Naive thymus-derived CD4-positive, alpha-beta T cell (primary cell): ENCODE measurements around the gene FANCD2. TPM values are rescaled to one million over a fixed set of nuclear protein-coding genes. Genes with fewer than 3 reads are reported as not detected.
"Not testable (repeated sequence)": the region's sequence is repeated elsewhere in the genome, so short reads cannot be mapped to it uniquely, and the experiment has no call there.

Experiments used
- ATAC-seq: fragments of 150-1000 bp; cut with Tn5 transposase; 2 replicates; pipeline ENCODE4 v1.10.0; 2021; ENCODE audit warnings: mild to moderate bottlenecking, moderate library complexity
- CTCF ChIA-PET: fragments of 350-600 bp; sonication (Branson Sonifier 250); formaldehyde crosslinking; loops from one replicate; lab custom pipeline; 2021; ENCODE audit warnings: antibody characterized with exemption; lab: Charles Lee
- POLR2A ChIA-PET: fragments of 350-600 bp; sonication (Branson Sonifier 250); formaldehyde crosslinking; loops from one replicate; lab custom pipeline; 2021; ENCODE audit warnings: antibody characterized with exemption, inconsistent platforms; lab: Charles Lee
- DNase-seq, 9 donors: peaks; one replicate each; pipeline versions ENCODE4 v3.0.0 to v3.0.0-alpha.2; 2020 to 2022; ENCODE audit warnings: mixed read lengths in 1 of 9
- H3K27ac ChIP-seq: one replicate; pipeline ENCODE4 v1.7.0; 2013; ENCODE audit warnings: mild to moderate bottlenecking, low read depth, low read length, moderate library complexity
- H3K27me3 ChIP-seq, 2 donors: one replicate each; pipeline ENCODE4 v1.7.0; 2013; ENCODE audit warnings: low read length in 2 of 2, mild to moderate bottlenecking in 2 of 2, moderate library complexity in 2 of 2; ENCODE audit not compliant: control insufficient read depth in 2 of 2, insufficient read depth in 2 of 2
- H3K36me3 ChIP-seq, 3 experiments: 1 replicate in 2 of 3; 2 replicates in 1 of 3; pipeline ENCODE4 v1.7.0; 2013; ENCODE audit warnings: low read length in 3 of 3, mild to moderate bottlenecking in 3 of 3, moderate library complexity in 1 of 3; ENCODE audit not compliant: insufficient read depth in 3 of 3, control insufficient read depth in 2 of 3
- H3K4me1 ChIP-seq, 2 donors: one replicate each; pipeline ENCODE4 v1.7.0; 2013; ENCODE audit warnings: low read length in 2 of 2, mild to moderate bottlenecking in 2 of 2, moderate library complexity in 1 of 2; ENCODE audit not compliant: control insufficient read depth in 2 of 2, insufficient read depth in 2 of 2
- H3K4me3 ChIP-seq: 2 replicates; pipeline ENCODE4 v1.7.0; 2013; ENCODE audit warnings: mild to moderate bottlenecking, low read length
- H3K9me3 ChIP-seq, 3 experiments: 1 replicate in 2 of 3; 2 replicates in 1 of 3; pipeline ENCODE4 v1.7.0; 2013; ENCODE audit warnings: low read length in 3 of 3; ENCODE audit not compliant: control insufficient read depth in 2 of 3
- H3K27ac Mint-ChIP-seq, 9 donors: one replicate each; pipeline ENCODE4 v1.8.0; 2020 to 2022; ENCODE audit warnings: mixed read lengths in 9 of 9, mild to moderate bottlenecking in 8 of 9, moderate library complexity in 5 of 9, inconsistent platforms in 2 of 9
- H3K27me3 Mint-ChIP-seq, 5 donors: one replicate each; pipeline ENCODE4 v1.8.0; 2021 to 2022; ENCODE audit warnings: mixed read lengths in 5 of 5, mild to moderate bottlenecking in 1 of 5
- H3K36me3 Mint-ChIP-seq, 5 donors: one replicate each; pipeline ENCODE4 v1.8.0; 2020 to 2022; ENCODE audit warnings: mixed read lengths in 5 of 5, mild to moderate bottlenecking in 3 of 5, inconsistent platforms in 1 of 5
- H3K4me1 Mint-ChIP-seq, 7 donors: one replicate each; pipeline ENCODE4 v1.8.0; 2020 to 2022; ENCODE audit warnings: mixed read lengths in 7 of 7, mild to moderate bottlenecking in 3 of 7, inconsistent platforms in 1 of 7
- H3K4me3 Mint-ChIP-seq, 10 donors: one replicate each; pipeline ENCODE4 v1.8.0; 2020 to 2022; ENCODE audit warnings: mild to moderate bottlenecking in 10 of 10, mixed read lengths in 10 of 10, moderate library complexity in 6 of 10, inconsistent platforms in 2 of 10
- H3K9me3 Mint-ChIP-seq, 11 donors: one replicate each; pipeline ENCODE4 v1.8.0; 2020 to 2022; ENCODE audit warnings: mixed read lengths in 11 of 11, mild to moderate bottlenecking in 4 of 11, inconsistent platforms in 1 of 11, moderate library complexity in 1 of 11
- intact Hi-C, 2 donors: fragments of 100-400 bp; cut with micrococcal nuclease; formaldehyde crosslinking; loops; one replicate each; pipeline ENCODE4 v1.15.1; 2023
- polyA plus RNA-seq, 2 donors: library from polyadenylated mRNA; unstranded; fragments of 300-500 nt; fragmentation: Illumina TruSeq; gene quantifications; one replicate each; pipeline ENCODE4 v1.2.3, GENCODE V29; 2021
- total RNA-seq, 6 experiments: library from RNA in 5 of 6; stranded (reverse) in 5 of 6; gene quantifications; 1 replicate in 5 of 6; 2 replicates in 1 of 6; pipeline ENCODE4 v1.2.3 and lab custom pipeline; 2021 to 2026

The FANCD2 gene
- total and polyA plus RNA-seq, 7 experiments from 2014 or later: 3.3 to 41.5 (median 18.9) TPM

GRCh38 chr3:10010878-10011465 lies 15.3 kb upstream of the FANCD2 start:
- Histone ChIP-seq H3K27me3 (no peaks in the 10 kb centered on the region), H3K4me1 (peaks cover 0 to 14% of the 10 kb centered on the region in 2 donors), H3K36me3 (no peaks in the 10 kb centered on the region), H3K9me3 (no peaks in the 10 kb centered on the region), H3K27ac (peak overlapping the region; percentile 9), H3K4me3 (peak overlapping the region; percentile 44)
- peak overlapping the region in 1 of 9 donors; percentile 21 for H3K27ac Mint-ChIP-seq
- H3K4me3 Mint-ChIP-seq: peak overlapping the region; percentile 6 to 81 (median 70)
- CTCF ChIA-PET: no interaction called here
- POLR2A ChIA-PET: interaction anchor here (1.7 kb wide), 1 partner anchor 77 kb away, joined by 7 read pairs; the partner anchor contains the start of gene CRELD1
- H3K36me3 Mint-ChIP-seq: no peaks in the 10 kb centered on the region
- peaks cover 0 to 19% (median 14%) of the 10 kb centered on the region in 5 donors for H3K27me3 Mint-ChIP-seq
- intact Hi-C loops: loop anchor here (1.0 kb wide), 5 partner anchors 15 to 121 kb away; partner anchors contain the start of genes EMC3 (in 1 of the 2), FANCD2 (in 1 of the 2) and JAGN1 (in 1 of the 2)
- H3K4me1 Mint-ChIP-seq: peaks cover 15 to 28% (median 19%) of the 10 kb centered on the region in 7 donors
- ATAC-seq: peak; percentile 90
- H3K9me3 Mint-ChIP-seq: no peaks in the 10 kb centered on the region
- DNase-seq: peak; percentile 25 to 91 (median 46)

DNA sequence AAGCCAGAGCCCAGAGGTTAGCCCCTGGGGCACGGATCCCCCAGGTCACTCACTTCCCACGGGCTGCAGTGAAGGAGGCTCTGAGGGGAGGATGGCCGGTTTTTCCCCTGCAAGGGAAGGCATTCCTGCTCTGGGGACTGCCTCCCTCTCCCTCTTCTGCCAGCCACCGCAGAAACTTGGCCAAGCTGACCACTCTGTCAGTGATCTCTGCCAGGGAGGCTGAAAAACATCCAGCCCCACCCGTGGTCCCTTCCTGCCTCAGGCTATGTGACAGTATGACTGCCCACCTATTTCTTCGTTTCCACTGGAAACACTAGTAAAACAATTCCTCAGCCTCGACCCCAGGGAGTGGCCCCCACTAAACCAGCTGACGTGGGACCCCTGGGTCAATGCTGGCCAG lies 14.6 kb upstream of the FANCD2 start:
- Histone ChIP-seq H3K9me3 (no peaks in the 10 kb centered on the region), H3K36me3 (no peaks in the 10 kb centered on the region), H3K4me1 (peaks cover 0 to 14% of the 10 kb centered on the region in 2 donors), H3K4me3 (no peak overlapping the region), H3K27ac (no peak overlapping the region), H3K27me3 (no peaks in the 10 kb centered on the region)
- H3K4me3 Mint-ChIP-seq: peak overlapping the region; percentile 25 to 81 (median 72)
- no peak overlapping the region for H3K27ac Mint-ChIP-seq
- H3K9me3 Mint-ChIP-seq: no peaks in the 10 kb centered on the region
- H3K27me3 Mint-ChIP-seq: peaks cover 0 to 19% (median 14%) of the 10 kb centered on the region in 5 donors
- DNase-seq (no peak), ATAC-seq (no peak)
- ChIA-PET POLR2A (interaction anchor here (0.6 to 1.7 kb wide), 3 partner anchors 11 to 153 kb away, joined by 3 to 7 read pairs (median 5); partner anchors contain the start of gene CRELD1), CTCF (no interaction called here)
- H3K36me3 Mint-ChIP-seq: no peaks in the 10 kb centered on the region
- peaks cover 15 to 28% (median 19%) of the 10 kb centered on the region in 7 donors for H3K4me1 Mint-ChIP-seq
- intact Hi-C loops: loop anchor here (1.0 kb wide), 5 partner anchors 15 to 121 kb away; partner anchors contain the start of genes EMC3 (in 1 of the 2), FANCD2 (in 1 of the 2) and JAGN1 (in 1 of the 2)

GRCh38 chr3:10012106-10012505 lies 14.1 kb upstream of the FANCD2 start:
- no peaks in the 10 kb centered on the region for H3K36me3 Mint-ChIP-seq
- intact Hi-C loops: no loop called here
- ChIA-PET POLR2A (interaction anchor here (0.6 to 1.7 kb wide), 4 partner anchors 10 to 152 kb away, joined by 3 to 7 read pairs (median 4); partner anchors contain the start of gene CRELD1), CTCF (no interaction called here)
- ATAC-seq (no peak), DNase-seq (no peak)
- H3K36me3 ChIP-seq: no peaks in the 10 kb centered on the region
- H3K27me3 ChIP-seq: no peaks in the 10 kb centered on the region
- peak overlapping the region in 2 of 9 donors; percentile 0 to 63 for H3K27ac Mint-ChIP-seq
- no peaks in the 10 kb centered on the region for H3K9me3 Mint-ChIP-seq
- peaks cover 0 to 19% (median 14%) of the 10 kb centered on the region in 5 donors for H3K27me3 Mint-ChIP-seq
- peak overlapping the region in 9 of 10 donors; percentile 32 to 81 (median 75) for H3K4me3 Mint-ChIP-seq
- no peak overlapping the region for H3K27ac ChIP-seq
- H3K4me1 Mint-ChIP-seq: peaks cover 15 to 28% (median 19%) of the 10 kb centered on the region in 7 donors
- no peaks in the 10 kb centered on the region for H3K9me3 ChIP-seq
- H3K4me3 ChIP-seq: no peak overlapping the region
- peaks cover 0 to 14% of the 10 kb centered on the region in 2 donors for H3K4me1 ChIP-seq

- Mint-ChIP-seq H3K27me3 (peaks cover 0 to 13% (median 7%) of the 10 kb centered on the region in 5 donors), H3K4me3 (no peak overlapping the region)
- no peak for ATAC-seq
Observed at GRCh38 chr3:10015461-10015904, 10.8 kb upstream of the FANCD2 start.

GRCh38 chr3:10017636-10018292 lies 8.5 kb upstream of the FANCD2 start:
- no peak overlapping the region for H3K4me3 Mint-ChIP-seq
- no peaks in the 10 kb centered on the region for H3K27me3 Mint-ChIP-seq
- POLR2A ChIA-PET: no interaction called here
- no peak overlapping the region for H3K27ac ChIP-seq
- DNase-seq: peak in 1 of 9 donors; percentile 63
- no peaks in the 10 kb centered on the region for H3K9me3 Mint-ChIP-seq
- H3K4me1 ChIP-seq: no peaks in the 10 kb centered on the region
- ATAC-seq: no peak
- peak overlapping the region in 1 of 9 donors; percentile 23 for H3K27ac Mint-ChIP-seq
- H3K36me3 Mint-ChIP-seq: peaks cover 0 to 26% (median 14%) of the 10 kb centered on the region in 5 donors
- intact Hi-C loops: no loop called here
- peaks cover 0 to 5% (median 0%) of the 10 kb centered on the region in 7 donors for H3K4me1 Mint-ChIP-seq
- CTCF ChIA-PET: no interaction called here
- H3K27me3 ChIP-seq: no peaks in the 10 kb centered on the region
- H3K36me3 ChIP-seq: peaks cover 4 to 43% (median 14%) of the 10 kb centered on the region in 3 experiments
- H3K9me3 ChIP-seq: no peaks in the 10 kb centered on the region
- H3K4me3 ChIP-seq: no peak overlapping the region

More at GRCh38 chr3:10015461-10015904, 10.8 kb upstream of the FANCD2 start:
- Histone ChIP-seq H3K4me3 (no peak overlapping the region), H3K27ac (no peak overlapping the region), H3K4me1 (peaks cover 0 to 8% of the 10 kb centered on the region in 2 donors), H3K36me3 (peaks cover 0 to 21% (median 5%) of the 10 kb centered on the region in 3 experiments), H3K27me3 (no peaks in the 10 kb centered on the region), H3K9me3 (no peaks in the 10 kb centered on the region)
- no peak overlapping the region for H3K27ac Mint-ChIP-seq
- CTCF ChIA-PET: interaction anchor here (0.6 kb wide), 1 partner anchor 80 kb away, joined by 3 read pairs; no protein-coding TSS in a partner anchor
- no peak for DNase-seq
- intact Hi-C loops: no loop called here
- no peaks in the 10 kb centered on the region for H3K9me3 Mint-ChIP-seq
- H3K36me3 Mint-ChIP-seq: peaks cover 0 to 12% (median 6%) of the 10 kb centered on the region in 5 donors
- POLR2A ChIA-PET: interaction anchor here (0.6 kb wide), 1 partner anchor 57 kb away, joined by 3 read pairs; no protein-coding TSS in a partner anchor
- H3K4me1 Mint-ChIP-seq: peaks cover 1 to 12% (median 9%) of the 10 kb centered on the region in 7 donors

DNA sequence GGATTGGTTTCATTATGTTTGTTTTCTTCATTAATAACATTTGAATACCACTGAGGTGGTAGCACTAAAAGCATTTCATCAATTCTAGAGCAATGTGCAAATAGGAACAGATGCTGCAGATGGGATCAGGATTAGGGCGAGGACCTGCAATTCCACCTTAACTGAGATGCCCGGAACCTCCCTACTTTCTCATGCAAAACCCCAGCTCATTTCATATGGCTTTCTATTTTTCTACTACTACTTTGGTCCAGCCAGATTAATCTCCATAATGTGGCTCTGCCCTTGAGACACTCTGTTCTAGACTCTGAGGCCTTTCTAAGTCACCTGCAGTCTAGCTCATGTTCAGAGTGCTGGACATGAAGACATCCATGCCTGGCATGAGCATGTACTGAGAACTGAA lies 7.4 kb upstream of the FANCD2 start:
- H3K9me3 Mint-ChIP-seq, POLR2A ChIA-PET, H3K27ac ChIP-seq, H3K27me3 Mint-ChIP-seq, intact Hi-C loops, ATAC-seq, H3K4me3 Mint-ChIP-seq, H3K4me1 ChIP-seq, H3K27me3 ChIP-seq, DNase-seq, CTCF ChIA-PET, H3K4me1 Mint-ChIP-seq, H3K9me3 ChIP-seq, H3K4me3 ChIP-seq: not testable (repeated sequence)
- Mint-ChIP-seq H3K36me3 (peaks cover 3 to 34% (median 18%) of the 10 kb centered on the region in 5 donors), H3K27ac (peak overlapping the region in 1 of 9 donors; percentile 55)
- H3K36me3 ChIP-seq: peaks cover 4 to 53% (median 14%) of the 10 kb centered on the region in 3 experiments
